SJCRH30 (cell line): ENCODE results near the gene PARN. TPM values are rescaled to one million over a fixed set of nuclear protein-coding genes. Genes with fewer than 3 reads are reported as not detected.

ENCODE experiments used
- total RNA-seq: library from RNA; depleted of rRNA; stranded (reverse); fragments of >200 nt; shearing (Covaris generic); gene quantifications from 2 replicates; pipeline ENCODE4 v1.2.3, GENCODE V29; 2014; rRNA removed

Gene PARN
- total RNA-seq, 1 experiment from 2014 or later, result 31.0 TPM

Other genes starting within 250 kb of the PARN start
- gene BFAR, start 2.7 kb upstream of the PARN start, total RNA-seq, result 63.5 and 71.4 TPM in 2 replicates
- gene PLA2G10, start 64.0 kb upstream of the PARN start, total RNA-seq, result not detected in 2 replicates
- 1.8 and 3.2 TPM in 2 replicates for gene NPIPA3, start 73.2 kb upstream of the PARN start, total RNA-seq
- gene NPIPA2, start 112.3 kb upstream of the PARN start, total RNA-seq, result 0.71 TPM in 1 of 2 replicates, not detected in the other
- gene NOMO1, start 203.5 kb upstream of the PARN start, total RNA-seq, result 115 and 132 TPM in 2 replicates